AG10803 (cell line): ENCODE measurements around the gene RPS18.

ENCODE experiments used
- DNase-seq: peaks from one replicate; pipeline ENCODE4 v3.0.0; 2010; ENCODE audit warnings: low read depth
- H3K4me3 ChIP-seq: 2 replicates; pipeline ENCODE4 v1.5.1; 2011; ENCODE audit warnings: mild to moderate bottlenecking, low read length, control low read depth
- TF ChIP-seq, protein P1 (sequence below): conservative IDR thresholded peaks from 2 replicates; pipeline ENCODE4 v1.5.1; 2011; ENCODE audit warnings: mild to moderate bottlenecking, low read length, control low read depth, inconsistent platforms

RPS18 gene

DNA sequence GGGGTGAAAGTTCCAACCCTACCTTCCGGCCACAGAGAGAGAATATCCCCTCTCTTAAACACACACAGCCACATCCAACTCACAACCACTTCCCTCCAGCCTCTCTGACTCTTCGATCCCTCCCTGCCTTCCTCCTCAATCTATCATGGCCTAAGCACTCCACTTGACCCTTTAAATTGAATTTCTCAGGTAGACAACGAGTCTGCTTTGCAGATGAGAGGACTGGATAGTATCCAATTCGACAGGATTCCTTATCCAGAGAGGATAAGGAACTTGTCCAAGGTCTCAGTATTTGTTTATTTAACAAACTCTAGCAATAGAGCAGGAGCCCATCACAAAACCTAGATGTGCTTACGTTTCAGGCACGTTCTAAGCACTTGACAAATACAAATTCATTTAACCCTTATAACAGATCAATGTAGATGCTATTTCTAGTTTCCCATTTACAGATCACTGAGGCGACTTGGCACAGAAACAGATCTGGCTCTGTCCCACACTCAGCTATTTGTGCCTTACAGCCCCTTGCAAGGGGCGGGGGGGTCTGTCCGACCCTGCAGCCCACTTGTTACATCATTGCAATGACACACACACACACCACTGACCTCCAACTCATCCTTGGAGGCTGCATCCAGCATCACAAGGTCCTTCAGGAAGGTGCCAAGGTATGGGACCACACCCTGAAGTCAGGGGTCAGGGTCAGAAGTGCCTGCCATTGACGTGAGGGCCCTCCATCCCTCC, 22.4 kb downstream of the RPS18 start:
- DNase-seq, result no peak
- H3K4me3 ChIP-seq, result no peak overlapping the region
- TF ChIP-seq, protein P1, sequence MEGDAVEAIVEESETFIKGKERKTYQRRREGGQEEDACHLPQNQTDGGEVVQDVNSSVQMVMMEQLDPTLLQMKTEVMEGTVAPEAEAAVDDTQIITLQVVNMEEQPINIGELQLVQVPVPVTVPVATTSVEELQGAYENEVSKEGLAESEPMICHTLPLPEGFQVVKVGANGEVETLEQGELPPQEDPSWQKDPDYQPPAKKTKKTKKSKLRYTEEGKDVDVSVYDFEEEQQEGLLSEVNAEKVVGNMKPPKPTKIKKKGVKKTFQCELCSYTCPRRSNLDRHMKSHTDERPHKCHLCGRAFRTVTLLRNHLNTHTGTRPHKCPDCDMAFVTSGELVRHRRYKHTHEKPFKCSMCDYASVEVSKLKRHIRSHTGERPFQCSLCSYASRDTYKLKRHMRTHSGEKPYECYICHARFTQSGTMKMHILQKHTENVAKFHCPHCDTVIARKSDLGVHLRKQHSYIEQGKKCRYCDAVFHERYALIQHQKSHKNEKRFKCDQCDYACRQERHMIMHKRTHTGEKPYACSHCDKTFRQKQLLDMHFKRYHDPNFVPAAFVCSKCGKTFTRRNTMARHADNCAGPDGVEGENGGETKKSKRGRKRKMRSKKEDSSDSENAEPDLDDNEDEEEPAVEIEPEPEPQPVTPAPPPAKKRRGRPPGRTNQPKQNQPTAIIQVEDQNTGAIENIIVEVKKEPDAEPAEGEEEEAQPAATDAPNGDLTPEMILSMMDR, result no peak

DNA sequence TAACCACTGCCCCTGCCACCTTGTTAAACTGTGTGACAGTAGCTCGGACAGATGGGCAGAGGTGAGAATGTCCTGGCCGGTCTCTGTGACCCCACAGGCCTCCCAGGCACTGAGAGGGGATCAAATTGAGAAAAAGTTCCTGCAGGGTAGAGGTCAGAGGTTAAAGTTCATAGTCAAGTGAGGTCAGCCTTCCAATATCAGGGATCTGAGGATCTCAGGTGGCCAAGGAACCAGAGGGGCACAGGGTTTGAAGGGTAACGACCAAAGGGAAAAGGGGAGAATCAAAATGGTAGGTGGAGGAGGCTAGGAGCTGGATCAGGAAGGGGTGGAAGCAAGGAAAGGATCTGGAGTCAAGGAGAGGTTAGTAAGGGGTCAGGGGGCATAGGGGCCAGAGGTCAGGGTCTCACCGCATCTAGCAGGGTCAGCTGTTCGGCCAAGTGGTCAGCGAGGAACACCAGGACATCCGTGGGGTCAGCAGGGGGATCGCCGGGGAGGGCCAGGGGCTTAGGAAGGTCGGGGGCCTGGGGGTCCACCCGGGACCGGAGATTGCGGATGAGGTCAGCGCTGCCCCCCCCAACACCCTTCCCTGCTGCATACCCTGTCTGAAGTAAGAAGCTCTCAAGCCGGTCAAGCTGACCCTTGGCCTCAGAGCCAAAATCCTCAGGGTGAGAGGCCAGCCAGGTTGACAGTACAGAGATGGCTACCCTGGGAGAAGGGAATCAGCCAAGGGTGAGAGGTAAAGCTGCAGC, 23.9 kb downstream of the RPS18 start:
- TF ChIP-seq, protein P1, result no peak
- DNase-seq, result no peak

DNA sequence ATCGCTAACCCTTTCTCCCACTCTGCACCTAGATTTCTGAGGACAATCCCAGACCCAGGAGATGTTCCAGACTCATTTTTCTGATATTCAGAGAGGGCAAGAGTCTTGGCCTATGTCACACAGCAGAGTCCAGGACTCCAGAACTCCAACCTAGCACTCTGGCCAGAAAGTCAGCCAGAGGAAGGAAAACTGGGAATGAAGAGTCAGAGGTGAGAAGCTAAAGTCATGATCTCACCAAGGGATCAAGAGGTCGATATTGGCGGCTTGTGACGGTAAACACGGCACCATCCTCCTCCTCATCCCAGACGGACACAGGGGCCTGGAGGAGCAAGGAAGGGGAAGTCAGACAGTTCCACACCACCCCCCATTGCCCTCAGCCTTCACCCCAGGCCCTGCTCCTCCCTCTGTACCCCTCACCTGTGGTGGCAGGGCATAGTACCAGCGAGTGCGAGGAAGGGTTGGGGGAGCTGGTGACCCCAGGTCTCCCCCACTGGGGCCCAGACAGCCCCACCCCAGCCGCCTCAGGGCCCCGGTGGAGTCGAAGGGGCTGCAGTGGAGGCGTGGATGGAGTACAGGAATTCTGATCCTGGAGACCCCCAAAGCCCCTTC, 25.0 kb downstream of the RPS18 start:
- DNase-seq, result no peak
- TF ChIP-seq, protein P1, result no peak
- peak overlapping the region; percentile 99; the same call in 1 of the 2 replicates for H3K4me3 ChIP-seq

More for the DNA sequence above, 23.9 kb downstream of the RPS18 start:
- H3K4me3 ChIP-seq, result no peak overlapping the region

DNA sequence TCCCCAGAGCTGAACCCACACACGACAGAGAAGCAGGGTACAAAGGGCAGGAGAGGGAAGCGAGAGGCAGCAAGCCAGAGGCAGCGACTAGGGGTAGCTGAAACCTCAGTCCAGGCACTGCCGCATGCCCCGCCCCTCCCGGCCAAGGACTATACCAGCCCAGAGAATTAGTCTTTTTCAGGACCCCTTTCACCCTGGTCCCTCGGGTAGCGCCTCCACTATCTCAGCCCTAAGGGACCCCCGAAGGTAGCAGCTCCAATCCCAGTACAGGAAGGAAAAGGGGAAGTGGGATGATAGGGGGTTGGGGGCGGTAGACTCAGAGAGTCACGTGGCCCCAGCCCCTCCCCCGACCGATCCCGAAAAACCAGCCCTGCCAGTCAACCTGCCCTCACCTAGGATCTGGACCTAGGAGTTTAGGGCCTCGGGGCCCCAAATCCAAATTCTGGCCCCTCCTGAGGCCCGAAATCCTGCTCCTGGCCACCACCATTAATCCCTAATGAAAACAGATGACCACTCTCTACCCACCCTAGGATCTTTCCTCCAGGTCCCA, 25.6 kb downstream of the RPS18 start:
- DNase-seq, result no peak
- H3K4me3 ChIP-seq, result peak overlapping the region; percentile 99
- TF ChIP-seq, protein P1, result no peak

DNA sequence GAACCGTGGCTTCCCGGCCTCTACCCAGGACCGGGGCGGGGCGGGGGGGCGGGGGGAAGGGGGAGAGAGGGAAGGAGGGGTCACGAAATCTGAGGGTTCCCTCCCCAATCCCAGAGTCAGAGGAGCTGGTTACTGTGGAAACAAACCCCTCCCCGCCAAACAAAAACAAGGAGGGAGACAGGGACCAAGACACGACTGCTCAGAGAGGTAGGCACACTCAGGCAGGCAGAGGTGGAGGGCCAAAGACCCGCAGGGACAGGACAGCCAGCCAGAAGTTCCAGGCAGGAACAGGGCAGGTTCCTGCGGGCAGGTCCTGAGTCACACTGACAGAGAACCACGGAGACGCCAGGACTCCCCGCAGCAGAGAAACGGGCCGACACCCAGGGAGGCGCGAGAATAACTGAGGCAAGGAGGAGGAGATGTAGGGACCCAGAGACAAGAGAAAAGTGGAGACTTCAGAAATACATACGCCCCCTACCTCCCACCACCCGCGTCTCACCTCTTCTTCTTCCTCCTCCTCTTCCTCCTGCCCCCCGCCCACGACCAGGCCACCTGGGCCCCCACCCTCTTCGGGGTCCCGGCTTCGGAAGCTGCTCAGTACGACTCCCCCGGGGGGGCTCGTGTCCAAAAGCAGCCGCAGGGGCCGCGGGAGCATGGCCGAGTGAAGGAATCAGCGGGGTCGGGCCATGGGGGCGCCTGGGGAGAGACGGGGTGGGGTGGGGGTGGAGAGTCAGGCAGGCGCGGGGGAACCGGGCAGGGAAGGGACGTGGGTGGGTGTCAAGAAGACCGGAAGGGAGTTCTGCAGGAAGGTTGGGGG, 26.3 kb downstream of the RPS18 start:
- peak overlapping the region; percentile 99 for H3K4me3 ChIP-seq
- peak; percentile 87 for DNase-seq
- TF ChIP-seq, protein P1, result 0 out of 2 replicates have a peak, but pooled peaks have one; percentile 4

DNA sequence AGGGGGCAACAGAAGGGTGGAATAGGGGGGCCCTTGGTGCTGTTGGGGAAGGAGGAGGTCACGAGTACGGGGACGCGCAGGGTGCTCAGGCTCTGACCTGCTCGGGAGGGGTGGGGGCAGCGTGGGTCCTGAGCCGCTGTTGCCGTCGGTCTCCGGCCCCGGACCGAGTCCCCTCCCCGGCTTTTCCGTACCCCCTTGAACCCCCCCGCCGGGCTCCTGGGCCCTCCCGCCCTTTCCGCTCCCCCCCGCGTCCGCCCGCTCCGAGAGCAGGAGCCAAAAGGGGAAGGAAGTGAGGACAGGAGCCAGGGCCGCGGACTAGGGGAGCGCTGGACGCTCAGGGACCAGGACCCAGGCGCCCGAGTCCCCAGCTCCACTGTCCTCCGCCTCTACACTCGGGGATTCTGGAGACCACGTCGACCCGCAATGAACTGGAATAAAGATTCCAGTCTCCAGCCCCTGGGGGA, 26.9 kb downstream of the RPS18 start, which contains the start of gene RGL2:
Gene RGL2, minus strand, starts transcription at position 170 of the 464 bp plus-strand sequence. CDS start 332 bp downstream, outside the sequence.
- DNase-seq, result peak; percentile 65
- peak within 1 kb of the TSS; percentile 99 for H3K4me3 ChIP-seq
- TF ChIP-seq, protein P1, result no peak
